Stimulated activated CD8-positive, alpha-beta memory T cell treated with anti-CD3 and anti-CD28 coated beads, Interleukin-4, amount 100 ng/mL, for 1 hour (primary cell): Measurements from ENCODE around the gene PTPRH.

Experiments used
- DNase-seq, 2 donors: peaks; one replicate each; pipeline ENCODE4 v3.0.0-alpha.2; 2020; ENCODE audit warnings: low read depth in 2 of 2, low spot score in 1 of 2

The PTPRH gene

DNA sequence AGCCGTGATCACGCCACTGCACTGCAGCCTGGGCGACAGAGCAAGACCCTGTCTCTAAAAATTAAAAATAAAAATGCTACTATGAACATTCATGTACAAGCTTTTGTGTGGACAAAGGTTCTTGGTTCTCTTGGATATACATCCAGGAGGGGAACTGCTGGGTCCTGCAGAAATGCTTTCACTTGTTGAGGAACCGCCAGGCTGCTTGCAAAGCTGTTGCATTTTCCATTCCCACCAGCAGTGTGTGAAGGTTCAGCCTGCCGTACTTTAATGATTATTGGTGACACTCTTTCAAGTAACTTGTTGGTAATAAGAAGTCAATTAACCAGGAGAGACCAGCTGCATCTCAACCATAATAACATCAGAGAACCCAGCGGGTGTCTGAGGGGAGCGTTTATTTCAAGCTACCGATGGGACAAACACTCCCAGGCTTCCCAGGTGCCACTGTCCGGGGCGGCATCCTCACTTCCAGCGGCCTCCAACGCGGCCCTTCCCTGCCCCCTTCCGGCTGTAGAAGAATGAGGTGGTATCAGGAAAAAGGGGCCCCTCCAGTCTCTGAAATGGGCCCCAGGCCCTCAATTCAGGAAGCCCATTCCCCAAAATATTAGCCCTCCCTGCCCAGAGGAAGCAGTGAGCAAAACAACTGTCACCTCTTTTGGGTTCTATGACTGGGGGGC lies 76.7 kb downstream of the PTPRH start:
- DNase-seq = no peak

DNA sequence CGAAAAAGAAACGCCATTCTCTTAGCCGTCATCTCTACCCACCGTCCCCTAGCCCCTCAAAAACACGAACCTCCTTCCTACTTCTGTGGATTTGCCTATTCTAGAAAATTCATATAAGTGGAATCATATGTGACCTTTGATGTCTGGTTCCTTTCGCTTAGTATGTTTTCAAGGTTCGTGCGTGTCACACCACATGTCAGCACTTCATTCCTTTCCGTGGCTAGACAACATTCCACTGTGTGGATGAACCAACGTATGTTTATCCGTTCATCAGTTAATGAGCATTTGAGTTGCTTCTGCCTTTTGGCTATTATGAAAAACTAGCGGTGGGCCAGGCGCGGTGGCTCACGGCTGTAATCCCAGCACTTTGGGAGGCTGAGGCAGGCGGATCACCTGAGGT lies 77.9 kb downstream of the PTPRH start:
- no peak for DNase-seq
